Esophagus squamous epithelium (tissue), 4 donors: ENCODE measurements around the gene AQP12B.

Experiments
- POLR2A ChIP-seq, 4 donors: fragments of 450-650 bp; IDR thresholded peaks; one replicate each; pipeline ENCODE4 v1.6.1; 2017; ENCODE audit warnings: antibody characterized with exemption in 4 of 4, mild to moderate bottlenecking in 4 of 4, moderate library complexity in 3 of 4
- TF ChIP-seq, protein P1 (sequence below), 6 experiments: fragments of 450-650 bp in 4 of 6; fragments of 200-600 bp in 2 of 6; sonication (generic) in 2 of 6; IDR thresholded peaks; one replicate each; pipeline ENCODE4 v1.5.1; 2016 to 2019; ENCODE audit warnings: antibody characterized with exemption in 6 of 6, mild to moderate bottlenecking in 4 of 6, moderate library complexity in 4 of 6

- no peak for TF ChIP-seq POLR2A (IDR thresholded peaks at IDR 0.05)
- TF ChIP-seq, protein P1, sequence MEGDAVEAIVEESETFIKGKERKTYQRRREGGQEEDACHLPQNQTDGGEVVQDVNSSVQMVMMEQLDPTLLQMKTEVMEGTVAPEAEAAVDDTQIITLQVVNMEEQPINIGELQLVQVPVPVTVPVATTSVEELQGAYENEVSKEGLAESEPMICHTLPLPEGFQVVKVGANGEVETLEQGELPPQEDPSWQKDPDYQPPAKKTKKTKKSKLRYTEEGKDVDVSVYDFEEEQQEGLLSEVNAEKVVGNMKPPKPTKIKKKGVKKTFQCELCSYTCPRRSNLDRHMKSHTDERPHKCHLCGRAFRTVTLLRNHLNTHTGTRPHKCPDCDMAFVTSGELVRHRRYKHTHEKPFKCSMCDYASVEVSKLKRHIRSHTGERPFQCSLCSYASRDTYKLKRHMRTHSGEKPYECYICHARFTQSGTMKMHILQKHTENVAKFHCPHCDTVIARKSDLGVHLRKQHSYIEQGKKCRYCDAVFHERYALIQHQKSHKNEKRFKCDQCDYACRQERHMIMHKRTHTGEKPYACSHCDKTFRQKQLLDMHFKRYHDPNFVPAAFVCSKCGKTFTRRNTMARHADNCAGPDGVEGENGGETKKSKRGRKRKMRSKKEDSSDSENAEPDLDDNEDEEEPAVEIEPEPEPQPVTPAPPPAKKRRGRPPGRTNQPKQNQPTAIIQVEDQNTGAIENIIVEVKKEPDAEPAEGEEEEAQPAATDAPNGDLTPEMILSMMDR (IDR thresholded peaks at IDR 0.05), result no peak
Observed at GRCh38 chr2:240716130-240716798, 33.6 kb upstream of the AQP12B start.
